ENCODE measurements around the gene GYG2. TPM values are rescaled to one million over a fixed set of nuclear protein-coding genes. Genes with fewer than 3 reads are reported as not detected.
"Not testable (repeated sequence)": the region's sequence is repeated elsewhere in the genome, so short reads cannot be mapped to it uniquely, and the experiment has no call there.

The GYG2 gene
- total RNA-seq, 1 donor from 2014 or later, result 5.9 TPM

- DNase-seq, result no peak
Observed at GRCh38 chrX:2907295-2907694, 78.6 kb downstream of the GYG2 start.

- no peak for DNase-seq
Observed at GRCh38 chrX:2908125-2908685, 79.5 kb downstream of the GYG2 start.

- no peak for DNase-seq
Observed at GRCh38 chrX:2910109-2910508, 81.4 kb downstream of the GYG2 start.

- DNase-seq, result no peak
Observed at GRCh38 chrX:2913118-2913517, 84.4 kb downstream of the GYG2 start.

GRCh38 chrX:2917767-2918166 lies 89.0 kb downstream of the GYG2 start:
- no peak for DNase-seq

- no peak for DNase-seq
Observed at GRCh38 chrX:2921193-2921592, 92.5 kb downstream of the GYG2 start.

- no peak for DNase-seq
Observed at GRCh38 chrX:2921750-2922149, 93.0 kb downstream of the GYG2 start.

- no peak for DNase-seq
Observed at GRCh38 chrX:2924151-2924550, 95.4 kb downstream of the GYG2 start.

GRCh38 chrX:2926255-2926654 lies 97.5 kb downstream of the GYG2 start:
- DNase-seq, result not testable (repeated sequence)

- DNase-seq, result no peak
Observed at GRCh38 chrX:2926664-2927275, 98.0 kb downstream of the GYG2 start.

GRCh38 chrX:2928191-2928582 lies 99.5 kb downstream of the GYG2 start:
- no peak for DNase-seq

- peak; percentile 12 for DNase-seq
Observed at GRCh38 chrX:2928583-2929434, 100.1 kb downstream of the GYG2 start, which contains the start of gene ARSD. ARSD (minus strand) TSS chrX:2929339; CDS start chrX:2929275, 64 bp downstream.

- DNase-seq, result no peak
Observed at GRCh38 chrX:2931155-2931554, 102.4 kb downstream of the GYG2 start.

- no peak for DNase-seq
Observed at GRCh38 chrX:2931612-2932011, 102.9 kb downstream of the GYG2 start.

Other genes with a start within 250 kb of the GYG2 start
- 7.2 TPM for gene CD99, start 137.6 kb upstream of the GYG2 start, total RNA-seq
- not detected for gene XG, start 76.9 kb upstream of the GYG2 start, total RNA-seq
- 9.2 TPM for gene ARSD, start 100.4 kb downstream of the GYG2 start, total RNA-seq
- gene ARSH, start 177.6 kb downstream of the GYG2 start, total RNA-seq, result not detected
- 3.3 TPM for gene ARSF, start 212.5 kb downstream of the GYG2 start, total RNA-seq

Data from occipital lobe (tissue), 2 donors.